ENCODE measurements around the gene STRN.

- no peak for TF ChIP-seq CTCF (IDR thresholded peaks at IDR 0.05)
- no peak for TF ChIP-seq ZFX (IDR thresholded peaks at IDR 0.05; ENCODE audit: borderline replicate concordance)
Observed at GRCh38 chr2:36921984-36922383, 44.4 kb downstream of the STRN start.
